Erythroblast (primary cell): Measurements from ENCODE around the gene NANOS1.

Experiments used
- DNase-seq, 2 experiments: peaks; one replicate each; lab custom pipeline; 2025; lab: John Stamatoyannopoulos, UW
- GATA1 ChIP-seq: IDR thresholded peaks from 2 replicates; pipeline ENCODE4 v1.6.1; 2011; ENCODE audit warnings: low read depth, mild to moderate bottlenecking, control low read depth, low read length, moderate library complexity
- POLR2A ChIP-seq: IDR thresholded peaks from 2 replicates; pipeline ENCODE4 v1.6.1; 2011; ENCODE audit warnings: mild to moderate bottlenecking, low read length

NANOS1 gene

GRCh38 chr10:119028900-119029612 lies 458 bp upstream of the NANOS1 start:
- TF ChIP-seq POLR2A = no peak
- no peak for TF ChIP-seq GATA1
- peak; percentile 92 to 94 for DNase-seq

GRCh38 chr10:119030421-119031250 lies 1.1 kb downstream of the NANOS1 start:
- TF ChIP-seq GATA1 (no peak), POLR2A (no peak)
- peak; percentile 85 for DNase-seq

- DNase-seq = peak in 1 of 2 experiments; percentile 25
- TF ChIP-seq POLR2A = no peak
Measured at GRCh38 chr10:119031496-119032059, 2.1 kb downstream of the NANOS1 start.

GRCh38 chr10:119039161-119039560 lies 9.6 kb downstream of the NANOS1 start:
- DNase-seq = no peak
- no peak for TF ChIP-seq GATA1
- TF ChIP-seq POLR2A = no peak

- TF ChIP-seq GATA1 = no peak
- TF ChIP-seq POLR2A = no peak
- no peak for DNase-seq
Measured at GRCh38 chr10:119041326-119041725, 11.8 kb downstream of the NANOS1 start.

GRCh38 chr10:119042169-119042568 lies 12.7 kb downstream of the NANOS1 start:
- TF ChIP-seq GATA1 = no peak
- no peak for DNase-seq

- TF ChIP-seq POLR2A = no peak
- no peak for TF ChIP-seq GATA1
- DNase-seq = no peak
Measured at GRCh38 chr10:119045561-119045960, 16.0 kb downstream of the NANOS1 start.

GRCh38 chr10:119049361-119049760 lies 19.8 kb downstream of the NANOS1 start:
- TF ChIP-seq POLR2A (no peak), GATA1 (no peak)
- DNase-seq = no peak

GRCh38 chr10:119049777-119050176 lies 20.3 kb downstream of the NANOS1 start:
- TF ChIP-seq GATA1 (no peak), POLR2A (no peak)
- no peak for DNase-seq

- TF ChIP-seq POLR2A (no peak), GATA1 (no peak)
- no peak for DNase-seq
Measured at GRCh38 chr10:119051775-119052174, 22.3 kb downstream of the NANOS1 start.

GRCh38 chr10:119055472-119055871 lies 26.0 kb downstream of the NANOS1 start:
- TF ChIP-seq POLR2A (no peak), GATA1 (no peak)
- DNase-seq = no peak

GRCh38 chr10:119058010-119058409 lies 28.5 kb downstream of the NANOS1 start:
- no peak for DNase-seq
- TF ChIP-seq GATA1 (no peak), POLR2A (no peak)

- DNase-seq = no peak
- TF ChIP-seq POLR2A = no peak
- no peak for TF ChIP-seq GATA1
Measured at GRCh38 chr10:119059557-119059956, 30.0 kb downstream of the NANOS1 start.

- DNase-seq = no peak
- no peak for TF ChIP-seq GATA1
- TF ChIP-seq POLR2A = no peak
Measured at GRCh38 chr10:119060107-119060506, 30.6 kb downstream of the NANOS1 start.
